Liver (tissue), 3 donors: ENCODE data around the gene SOX10.

Source experiments
- CTCF ChIP-seq: fragments of 150-350 bp; IDR thresholded peaks from 2 replicates; pipeline ENCODE4 v1.5.1; 2017; ENCODE audit warnings: improper control_type of control experiment, low read depth, low read length; ENCODE audit not compliant: missing input control
- EGR1 ChIP-seq, 2 donors: IDR thresholded peaks; 2 replicates each; pipeline ENCODE4 v1.6.1; 2016 to 2018; ENCODE audit warnings: antibody characterized with exemption in 2 of 2, low read depth in 2 of 2
- GABPA ChIP-seq, 2 donors: IDR thresholded peaks in 1 of 2; conservative IDR thresholded peaks in 1 of 2; 2 replicates each; pipeline ENCODE4 v1.6.1; 2016; ENCODE audit warnings: antibody characterized with exemption in 2 of 2, mild to moderate bottlenecking in 1 of 2, moderate library complexity in 1 of 2
- JUND ChIP-seq, 2 donors: IDR thresholded peaks; 2 replicates each; pipeline ENCODE4 v1.6.1; 2016; ENCODE audit warnings: antibody characterized with exemption in 2 of 2
- MAX ChIP-seq: IDR thresholded peaks from 2 replicates; pipeline ENCODE4 v1.6.1; 2016; ENCODE audit warnings: antibody characterized with exemption
- RAD21 ChIP-seq, 2 donors: IDR thresholded peaks; 2 replicates each; pipeline ENCODE4 v1.6.1; 2016; ENCODE audit warnings: antibody characterized with exemption in 2 of 2, mild to moderate bottlenecking in 2 of 2
- REST ChIP-seq: IDR thresholded peaks from 2 replicates; pipeline ENCODE4 v1.6.1; 2016; ENCODE audit warnings: antibody characterized with exemption, mild to moderate bottlenecking
- SP1 ChIP-seq: IDR thresholded peaks from 2 replicates; pipeline ENCODE4 v1.6.1; 2018; ENCODE audit warnings: antibody characterized with exemption, mild to moderate bottlenecking
- YY1 ChIP-seq: IDR thresholded peaks from 2 replicates; pipeline ENCODE4 v1.6.1; 2016; ENCODE audit warnings: antibody characterized with exemption, mild to moderate bottlenecking
- ZBTB33 ChIP-seq: IDR thresholded peaks from 2 replicates; pipeline ENCODE4 v1.6.1; 2016; ENCODE audit warnings: antibody characterized with exemption
- donor health status: healthy.
- donor health status: healthy.

GRCh38 chr22:37990301-37990700 is 5.9 kb upstream of the SOX10 start:
- TF ChIP-seq CTCF (no peak), SP1 (no peak), EGR1 (IDR thresholded peaks at IDR 0.05; ENCODE audit: low read depth in 2 of 2) (no peak), REST (no peak), MAX (no peak), YY1 (no peak), RAD21 (IDR thresholded peaks at IDR 0.05) (no peak), ZBTB33 (no peak), GABPA (IDR thresholded peaks at IDR 0.05 in 1 of 2, conservative IDR thresholded peaks at IDR 0.05 in 1 of 2) (no peak), JUND (IDR thresholded peaks at IDR 0.05) (no peak)
